ENCODE results near the gene BANF2. TPM values are rescaled to one million over a fixed set of nuclear protein-coding genes. Genes with fewer than 3 reads are reported as not detected.

Gene BANF2
- total RNA-seq, 2 experiments from 2014 or later: not detected

GRCh38 chr20:17666481-17666880, 33.3 kb upstream of the BANF2 start:
- Mint-ChIP-seq H3K36me3 (ENCODE audit: low read depth) (peaks cover 26% of the 10 kb centered on the region), H3K4me3 (no peak overlapping the region), H3K27ac (no peak overlapping the region), H3K4me1 (ENCODE audit: low read depth) (peaks cover 56% of the 10 kb centered on the region), H3K9me3 (ENCODE audit: insufficient read depth) (no peaks in the 10 kb centered on the region), H3K27me3 (ENCODE audit: low read depth) (no peaks in the 10 kb centered on the region)
- CTCF ChIA-PET: interaction anchor here (0.6 to 6.1 kb wide), 7 partner anchors 10 to 162 kb away, joined by 3 to 39 read pairs (median 8); partner anchors contain the start of gene RRBP1
- ATAC-seq (no peak), DNase-seq (no peak)
- POLR2A ChIA-PET: interaction anchor here (0.7 to 1.4 kb wide), 3 partner anchors 10 to 303 kb away, joined by 3 to 4 read pairs (median 3); partner anchors contain the start of gene RRBP1

DNA sequence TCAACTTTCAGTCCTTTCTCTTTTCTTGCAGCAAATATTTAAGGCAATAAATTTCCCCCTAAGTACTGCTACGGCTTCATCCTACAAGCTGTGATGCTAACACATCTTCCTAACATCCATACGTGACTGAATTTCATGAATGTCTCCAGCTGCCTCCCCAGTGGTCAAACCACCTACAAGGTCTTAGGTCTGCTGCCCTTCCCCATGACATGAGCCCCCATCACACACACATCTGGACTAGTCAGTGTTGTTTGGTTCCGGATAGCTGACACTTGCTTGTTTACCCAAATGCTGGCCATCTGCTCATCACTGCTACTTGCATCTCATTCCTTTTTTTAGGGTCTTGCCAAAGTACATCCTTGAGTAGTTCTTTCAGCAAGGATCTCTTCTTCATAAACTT, 32.3 kb upstream of the BANF2 start:
- H3K4me3 Mint-ChIP-seq: no peak overlapping the region
- no peak overlapping the region for H3K27ac Mint-ChIP-seq
- H3K4me1 Mint-ChIP-seq (ENCODE audit: low read depth): peaks cover 47% of the 10 kb centered on the region
- no peaks in the 10 kb centered on the region for H3K9me3 Mint-ChIP-seq (ENCODE audit: insufficient read depth)
- H3K36me3 Mint-ChIP-seq (ENCODE audit: low read depth): peaks cover 28% of the 10 kb centered on the region
- no peaks in the 10 kb centered on the region for H3K27me3 Mint-ChIP-seq (ENCODE audit: low read depth)
- no peak for ATAC-seq
- POLR2A ChIA-PET: interaction anchor here (0.6 kb wide), 1 partner anchor 238 kb away, joined by 3 read pairs; no protein-coding TSS in a partner anchor
- DNase-seq: no peak
- CTCF ChIA-PET: interaction anchor here (1.2 to 6.1 kb wide), 5 partner anchors 9 to 163 kb away, joined by 3 to 39 read pairs (median 8); partner anchors contain the start of gene RRBP1

DNA sequence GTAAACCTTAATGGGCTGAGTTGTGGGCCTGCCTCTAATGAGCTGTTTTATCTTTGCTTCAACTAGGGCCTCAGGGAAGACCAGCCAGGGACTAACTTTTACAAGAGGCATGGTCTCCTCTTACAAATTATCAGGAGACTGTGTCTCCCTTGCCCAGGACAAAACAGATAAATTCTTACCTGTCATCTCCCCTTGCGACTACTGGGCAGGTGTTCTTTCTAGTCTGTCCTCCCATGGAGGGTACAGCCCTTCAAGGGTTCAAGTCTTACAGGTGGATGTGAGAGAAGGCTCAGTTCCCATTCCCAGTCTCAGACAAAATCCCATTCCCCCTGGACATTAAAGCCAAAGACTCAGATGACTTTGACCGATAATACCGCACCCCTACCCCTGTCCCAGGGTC, 31.3 kb upstream of the BANF2 start:
- no peak for DNase-seq
- Mint-ChIP-seq H3K9me3 (ENCODE audit: insufficient read depth) (no peaks in the 10 kb centered on the region), H3K4me3 (no peak overlapping the region), H3K27ac (peak overlapping the region; percentile 23), H3K36me3 (ENCODE audit: low read depth) (peaks cover 30% of the 10 kb centered on the region), H3K4me1 (ENCODE audit: low read depth) (peaks cover 37% of the 10 kb centered on the region), H3K27me3 (ENCODE audit: low read depth) (no peaks in the 10 kb centered on the region)
- ChIA-PET CTCF (interaction anchor here (6.1 kb wide), 1 partner anchor 14 kb away, joined by 39 read pairs; the partner anchor contains the start of gene RRBP1), POLR2A (no interaction called here)
- no peak for ATAC-seq

GRCh38 chr20:17669306-17669931, 30.3 kb upstream of the BANF2 start:
- Mint-ChIP-seq H3K27me3 (ENCODE audit: low read depth) (no peaks in the 10 kb centered on the region), H3K27ac (no peak overlapping the region), H3K36me3 (ENCODE audit: low read depth) (peaks cover 33% of the 10 kb centered on the region), H3K4me3 (no peak overlapping the region), H3K9me3 (ENCODE audit: insufficient read depth) (no peaks in the 10 kb centered on the region), H3K4me1 (ENCODE audit: low read depth) (peaks cover 28% of the 10 kb centered on the region)
- CTCF ChIA-PET: interaction anchor here (6.1 kb wide), 1 partner anchor 13 kb away, joined by 39 read pairs; the partner anchor contains the start of gene RRBP1
- POLR2A ChIA-PET: no interaction called here
- ATAC-seq: no peak
- DNase-seq: no peak

DNA sequence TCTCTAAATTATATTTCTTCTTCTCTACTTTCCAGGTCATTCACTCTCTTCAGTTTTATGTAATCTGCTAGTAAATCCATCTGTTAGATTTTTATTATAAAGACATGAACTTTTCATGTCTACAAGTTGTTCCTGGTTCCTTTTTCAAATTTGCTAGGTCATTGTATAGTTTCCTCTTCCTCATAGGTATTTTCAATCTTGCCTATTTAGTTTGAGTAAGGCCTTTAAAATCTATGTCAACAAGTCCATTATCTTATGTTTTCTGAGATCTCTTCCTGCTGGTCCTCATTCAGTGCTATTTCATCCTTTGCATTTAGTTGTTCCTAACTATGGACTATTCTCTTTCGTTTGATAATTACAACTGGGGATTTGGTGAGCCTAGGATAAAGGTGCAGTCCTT, 28.8 kb upstream of the BANF2 start:
- peaks cover 15% of the 10 kb centered on the region for H3K4me1 Mint-ChIP-seq (ENCODE audit: low read depth)
- H3K27me3 Mint-ChIP-seq (ENCODE audit: low read depth): no peaks in the 10 kb centered on the region
- ATAC-seq (no peak), DNase-seq (no peak)
- ChIA-PET POLR2A (no interaction called here), CTCF (no interaction called here)
- no peaks in the 10 kb centered on the region for H3K9me3 Mint-ChIP-seq (ENCODE audit: insufficient read depth)
- peaks cover 38% of the 10 kb centered on the region for H3K36me3 Mint-ChIP-seq (ENCODE audit: low read depth)
- H3K27ac Mint-ChIP-seq: no peak overlapping the region
- H3K4me3 Mint-ChIP-seq: no peak overlapping the region

DNA sequence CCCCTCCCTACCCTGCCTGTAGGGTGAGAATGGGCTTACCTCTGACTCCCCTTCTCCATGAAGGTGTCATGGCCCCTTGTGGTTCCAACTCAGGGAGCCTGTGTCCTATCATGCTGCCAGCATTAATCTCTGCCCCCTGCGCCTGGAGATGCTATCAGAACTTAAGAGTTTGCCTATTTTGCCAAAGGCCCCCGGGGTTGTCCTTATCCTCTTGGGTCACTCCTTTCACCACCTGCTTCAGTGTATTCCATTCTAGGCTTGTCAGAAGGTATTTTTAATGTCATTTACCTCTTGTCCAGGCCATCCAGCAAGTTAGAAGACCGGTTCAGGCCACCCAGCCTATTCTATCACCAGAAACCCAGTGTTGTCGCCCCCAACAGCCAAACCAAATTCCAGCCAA, 28.2 kb upstream of the BANF2 start:
- DNase-seq: no peak
- H3K9me3 Mint-ChIP-seq (ENCODE audit: insufficient read depth): no peaks in the 10 kb centered on the region
- no peak overlapping the region for H3K4me3 Mint-ChIP-seq
- H3K36me3 Mint-ChIP-seq (ENCODE audit: low read depth): peaks cover 43% of the 10 kb centered on the region
- no peaks in the 10 kb centered on the region for H3K27me3 Mint-ChIP-seq (ENCODE audit: low read depth)
- no peak for ATAC-seq
- H3K27ac Mint-ChIP-seq: no peak overlapping the region
- ChIA-PET CTCF (no interaction called here), POLR2A (no interaction called here)
- peaks cover 13% of the 10 kb centered on the region for H3K4me1 Mint-ChIP-seq (ENCODE audit: low read depth)

GRCh38 chr20:17673084-17673483, 26.7 kb upstream of the BANF2 start:
- no peak overlapping the region for H3K27ac Mint-ChIP-seq
- H3K9me3 Mint-ChIP-seq (ENCODE audit: insufficient read depth): no peaks in the 10 kb centered on the region
- H3K4me3 Mint-ChIP-seq: no peak overlapping the region
- peaks cover 17% of the 10 kb centered on the region for H3K4me1 Mint-ChIP-seq (ENCODE audit: low read depth)
- ATAC-seq (no peak), DNase-seq (no peak)
- POLR2A ChIA-PET: no interaction called here
- H3K36me3 Mint-ChIP-seq (ENCODE audit: low read depth): peaks cover 40% of the 10 kb centered on the region
- no peaks in the 10 kb centered on the region for H3K27me3 Mint-ChIP-seq (ENCODE audit: low read depth)
- CTCF ChIA-PET: interaction anchor here (1.0 kb wide), 1 partner anchor 10 kb away, joined by 3 read pairs; no protein-coding TSS in a partner anchor

- POLR2A ChIA-PET: no interaction called here
- Mint-ChIP-seq H3K27me3 (ENCODE audit: low read depth) (no peaks in the 10 kb centered on the region), H3K4me1 (ENCODE audit: low read depth) (peaks cover 35% of the 10 kb centered on the region), H3K36me3 (ENCODE audit: low read depth) (peaks cover 51% of the 10 kb centered on the region), H3K4me3 (no peak overlapping the region), H3K9me3 (ENCODE audit: insufficient read depth) (no peaks in the 10 kb centered on the region), H3K27ac (no peak overlapping the region)
- CTCF ChIA-PET: interaction anchor here (0.7 kb wide), 1 partner anchor 783 kb away, joined by 4 read pairs; no protein-coding TSS in a partner anchor
- DNase-seq (no peak), ATAC-seq (no peak)
These were observed 24.8 kb upstream of the BANF2 start for GRCh38 chr20:17674722-17675518.

DNA sequence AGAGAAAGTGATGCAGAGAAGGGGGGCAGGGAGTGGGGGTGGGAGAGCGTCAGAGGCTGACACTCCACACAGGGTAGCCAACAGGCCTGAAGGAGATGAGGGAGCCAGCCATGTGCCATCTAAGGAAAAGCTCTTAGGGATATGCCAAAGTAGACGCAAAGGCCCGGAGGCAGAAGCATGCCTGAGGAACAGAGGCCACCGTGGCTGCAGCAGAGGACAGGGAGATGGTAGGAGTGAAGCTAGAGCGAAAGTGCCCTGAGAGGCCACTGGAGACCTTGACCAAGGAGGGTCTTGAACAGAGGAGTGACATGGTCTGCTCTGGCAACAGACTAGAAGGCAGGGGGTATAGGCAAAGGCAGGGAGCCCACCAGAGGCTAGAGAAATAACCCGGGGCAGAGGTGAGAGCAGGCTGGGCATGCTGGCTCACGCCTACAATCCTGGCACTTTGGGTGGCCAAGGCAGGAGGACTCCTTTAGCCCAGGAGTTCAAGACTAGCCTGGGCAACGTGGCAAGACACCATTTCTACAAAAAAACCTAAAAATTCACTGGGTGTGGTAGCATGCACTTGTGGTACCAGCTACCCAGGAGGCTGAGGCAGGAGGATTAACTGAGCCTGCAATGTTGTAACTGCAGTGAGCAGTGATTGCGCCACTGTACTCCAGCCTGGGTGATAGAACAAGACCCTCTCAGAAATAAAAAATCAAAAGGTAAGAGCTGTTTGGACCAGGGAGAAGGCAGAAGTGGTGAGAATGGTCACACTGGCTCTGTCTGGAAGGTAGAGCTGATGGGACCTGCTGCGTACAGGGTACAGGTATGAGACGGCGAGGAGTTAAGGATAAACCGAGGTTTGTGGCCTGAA, 24.0 kb upstream of the BANF2 start:
- Mint-ChIP-seq H3K27me3 (ENCODE audit: low read depth) (no peaks in the 10 kb centered on the region), H3K4me3 (no peak overlapping the region), H3K36me3 (ENCODE audit: low read depth) (peaks cover 50% of the 10 kb centered on the region), H3K9me3 (ENCODE audit: insufficient read depth) (no peaks in the 10 kb centered on the region), H3K4me1 (ENCODE audit: low read depth) (peaks cover 40% of the 10 kb centered on the region), H3K27ac (no peak overlapping the region)
- DNase-seq (no peak), ATAC-seq (peak; percentile 10)
- CTCF ChIA-PET: interaction anchor here (0.7 to 0.8 kb wide), 2 partner anchors 9 to 782 kb away, joined by 3 to 4 read pairs; no protein-coding TSS in a partner anchor
- POLR2A ChIA-PET: interaction anchor here (1.6 kb wide), 1 partner anchor 9 kb away, joined by 4 read pairs; no protein-coding TSS in a partner anchor

GRCh38 chr20:17676378-17676759, 23.4 kb upstream of the BANF2 start:
- ChIA-PET POLR2A (interaction anchor here (1.6 kb wide), 1 partner anchor 10 kb away, joined by 4 read pairs; no protein-coding TSS in a partner anchor), CTCF (interaction anchor here (0.5 to 0.8 kb wide), 2 partner anchors 10 to 578 kb away, joined by 3 to 4 read pairs; no protein-coding TSS in a partner anchor)
- ATAC-seq (no peak), DNase-seq (no peak)
- no peaks in the 10 kb centered on the region for H3K27me3 Mint-ChIP-seq (ENCODE audit: low read depth)
- H3K36me3 Mint-ChIP-seq (ENCODE audit: low read depth): peaks cover 44% of the 10 kb centered on the region
- no peaks in the 10 kb centered on the region for H3K9me3 Mint-ChIP-seq (ENCODE audit: insufficient read depth)
- no peak overlapping the region for H3K27ac Mint-ChIP-seq
- H3K4me1 Mint-ChIP-seq (ENCODE audit: low read depth): peaks cover 34% of the 10 kb centered on the region
- no peak overlapping the region for H3K4me3 Mint-ChIP-seq

DNA sequence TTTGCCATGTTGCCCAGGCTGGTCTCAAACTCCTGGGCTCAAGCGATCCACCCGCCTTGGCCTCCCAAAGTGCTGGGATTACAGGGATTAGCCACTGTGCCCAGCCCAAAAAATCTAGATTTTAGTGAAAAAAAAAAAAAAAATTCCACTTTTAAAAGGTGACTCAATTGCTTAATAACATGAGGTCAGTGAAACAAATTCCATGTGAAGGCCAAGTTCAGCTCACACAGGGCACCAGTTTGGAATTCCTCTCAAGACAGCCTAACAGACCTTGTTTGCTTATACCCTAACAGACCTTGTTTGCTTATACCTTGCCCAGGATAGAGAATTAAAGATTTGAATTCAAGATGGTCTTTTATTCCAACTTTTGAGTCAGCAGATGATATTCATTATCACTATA, 22.8 kb upstream of the BANF2 start:
- H3K4me1 Mint-ChIP-seq (ENCODE audit: low read depth): peaks cover 33% of the 10 kb centered on the region
- H3K27me3 Mint-ChIP-seq (ENCODE audit: low read depth): no peaks in the 10 kb centered on the region
- ChIA-PET POLR2A (interaction anchor here (1.6 kb wide), 1 partner anchor 11 kb away, joined by 4 read pairs; no protein-coding TSS in a partner anchor), CTCF (interaction anchor here (0.5 to 1.0 kb wide), 2 partner anchors 172 to 578 kb away, joined by 3 to 4 read pairs; no protein-coding TSS in a partner anchor)
- ATAC-seq: no peak
- H3K27ac Mint-ChIP-seq: no peak overlapping the region
- peaks cover 40% of the 10 kb centered on the region for H3K36me3 Mint-ChIP-seq (ENCODE audit: low read depth)
- H3K9me3 Mint-ChIP-seq (ENCODE audit: insufficient read depth): no peaks in the 10 kb centered on the region
- no peak for DNase-seq
- no peak overlapping the region for H3K4me3 Mint-ChIP-seq
